H1 (cell line): ENCODE data around the gene ISG20L2. TPM values are rescaled to one million over a fixed set of nuclear protein-coding genes. Genes with fewer than 3 reads are reported as not detected.

Source experiments
- CBX5 ChIP-seq: fragments of 300-800, 300-1000 bp; sonication (generic); IDR thresholded peaks from 2 replicates; pipeline ENCODE4 v1.7.1; 2016; ENCODE audit warnings: antibody characterized with exemption, low read length, low read depth
- CEBPB ChIP-seq: IDR thresholded peaks from 2 replicates; pipeline ENCODE4 v1.6.1; 2012; ENCODE audit warnings: low read depth, low read length
- CREB1 ChIP-seq: IDR thresholded peaks from 2 replicates; pipeline ENCODE4 v1.6.1; 2012; ENCODE audit warnings: inconsistent platforms
- GTF2F1 ChIP-seq: IDR thresholded peaks from 2 replicates; pipeline ENCODE4 v1.6.1; 2012; ENCODE audit warnings: low read depth, low read length, improper control_type of control experiment, borderline replicate concordance
- KDM4A ChIP-seq: IDR thresholded peaks from one replicate; pipeline ENCODE4 v1.7.1; 2012; ENCODE audit warnings: low read depth, mild to moderate bottlenecking, moderate library complexity, low read length, inconsistent platforms; ENCODE audit not compliant: severe bottlenecking
- RAD21 ChIP-seq, 2 experiments: IDR thresholded peaks in 1 of 2; conservative IDR thresholded peaks in 1 of 2; 2 replicates each; pipeline ENCODE4 v1.6.1; 2011; ENCODE audit warnings: low read depth in 2 of 2, low read length in 2 of 2, improper control_type of control experiment in 1 of 2, inconsistent platforms in 1 of 2, mild to moderate bottlenecking in 1 of 2, moderate library complexity in 1 of 2
- SAP30 ChIP-seq: fragments of 300-600 bp; sonication (generic); IDR thresholded peaks from 2 replicates; pipeline ENCODE4 v1.7.1; 2012; ENCODE audit warnings: low read length, moderate library complexity, mild to moderate bottlenecking, inconsistent platforms; ENCODE audit not compliant: insufficient read depth, insufficient replicate concordance
- TAF7 ChIP-seq: optimal IDR thresholded peaks from 2 replicates; pipeline ENCODE3; 2011; ENCODE audit warnings: low read depth, mild to moderate bottlenecking, inconsistent platforms, low read length, moderate library complexity, borderline replicate concordance
- polyA plus RNA-seq, 7 experiments: library from polyadenylated mRNA; depleted of rRNA in 3 of 7; stranded (reverse) in 5 of 7; unstranded in 2 of 7; fragments of >200 nt in 5 of 7; fragments of 200-250 nt in 2 of 7; gene quantifications; 1 replicate in 5 of 7; 2 replicates in 1 of 7; 4 replicates in 1 of 7; pipeline versions ENCODE4 v1.2.1 to v1.2.3, GENCODE V29; 2011 to 2013; ENCODE audit warnings: missing spikeins in 2 of 7, mixed read lengths in 2 of 7
- total RNA-seq: library from RNA; stranded (reverse); fragmentation: NEBNext Ultra II Directional; extraction: Animal tissue kit (Norgen Biotek cat#: 25700); gene quantifications from 2 replicates; pipeline ENCODE4 v1.2.1, GENCODE V29; 2021
- TF ChIP-seq, protein P1 (sequence below): fragments of 300-600 bp; sonication (generic); IDR thresholded peaks from 2 replicates; pipeline ENCODE4 v1.7.1; 2012; ENCODE audit warnings: low read length, moderate library complexity, mild to moderate bottlenecking, inconsistent platforms; ENCODE audit not compliant: insufficient replicate concordance

The ISG20L2 gene
- total and polyA plus RNA-seq, 2 of the 8 experiments (the other 6 are each of a cell fraction or from before 2014, with no cell fraction given), result 47.5 to 53.0 TPM

DNA sequence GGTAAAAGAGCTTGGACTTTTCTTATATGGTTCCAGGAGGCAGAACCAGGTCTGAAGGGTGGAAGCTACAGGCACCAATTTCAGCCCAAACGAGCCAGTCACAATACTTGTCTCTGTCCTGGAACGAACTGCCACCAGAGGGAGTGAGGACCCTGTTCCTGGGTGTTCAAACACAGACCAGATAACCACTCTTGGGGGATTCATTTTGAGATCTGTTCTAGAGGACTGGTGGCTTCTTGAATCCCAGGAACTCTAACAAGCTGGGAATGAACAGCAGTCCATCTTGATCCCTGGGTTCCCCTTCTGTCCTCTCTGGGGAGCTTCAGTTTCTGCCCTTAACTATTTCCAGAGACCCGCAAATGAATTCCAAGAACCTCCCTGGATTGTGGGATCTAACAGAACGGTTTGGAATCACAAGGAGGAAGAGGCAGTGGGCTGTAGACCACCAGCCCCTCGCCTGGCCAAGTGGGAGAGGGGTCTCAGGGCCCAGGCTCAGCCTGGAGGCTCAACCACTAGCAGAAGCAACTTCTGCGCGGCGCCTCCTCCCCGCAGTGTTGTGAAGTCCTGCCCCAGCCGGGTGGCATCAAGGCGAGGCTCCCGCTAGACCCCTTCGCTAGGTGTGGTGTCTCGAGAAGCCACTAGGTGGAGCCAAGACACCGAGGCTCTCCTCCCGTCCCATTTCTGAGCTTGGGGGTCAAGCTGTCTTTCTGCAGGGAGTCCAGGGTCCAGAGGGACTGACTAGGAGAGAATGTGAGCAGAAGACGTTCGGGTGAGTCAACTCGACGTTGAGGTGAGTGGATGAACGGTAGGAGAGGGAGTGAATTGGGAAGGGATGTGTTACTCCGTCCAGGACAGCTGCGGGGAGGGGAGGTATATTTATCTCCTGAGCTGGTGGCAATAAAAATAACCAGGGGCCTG is 39.3 kb downstream of the ISG20L2 start (continued):
- TF ChIP-seq, protein P1, sequence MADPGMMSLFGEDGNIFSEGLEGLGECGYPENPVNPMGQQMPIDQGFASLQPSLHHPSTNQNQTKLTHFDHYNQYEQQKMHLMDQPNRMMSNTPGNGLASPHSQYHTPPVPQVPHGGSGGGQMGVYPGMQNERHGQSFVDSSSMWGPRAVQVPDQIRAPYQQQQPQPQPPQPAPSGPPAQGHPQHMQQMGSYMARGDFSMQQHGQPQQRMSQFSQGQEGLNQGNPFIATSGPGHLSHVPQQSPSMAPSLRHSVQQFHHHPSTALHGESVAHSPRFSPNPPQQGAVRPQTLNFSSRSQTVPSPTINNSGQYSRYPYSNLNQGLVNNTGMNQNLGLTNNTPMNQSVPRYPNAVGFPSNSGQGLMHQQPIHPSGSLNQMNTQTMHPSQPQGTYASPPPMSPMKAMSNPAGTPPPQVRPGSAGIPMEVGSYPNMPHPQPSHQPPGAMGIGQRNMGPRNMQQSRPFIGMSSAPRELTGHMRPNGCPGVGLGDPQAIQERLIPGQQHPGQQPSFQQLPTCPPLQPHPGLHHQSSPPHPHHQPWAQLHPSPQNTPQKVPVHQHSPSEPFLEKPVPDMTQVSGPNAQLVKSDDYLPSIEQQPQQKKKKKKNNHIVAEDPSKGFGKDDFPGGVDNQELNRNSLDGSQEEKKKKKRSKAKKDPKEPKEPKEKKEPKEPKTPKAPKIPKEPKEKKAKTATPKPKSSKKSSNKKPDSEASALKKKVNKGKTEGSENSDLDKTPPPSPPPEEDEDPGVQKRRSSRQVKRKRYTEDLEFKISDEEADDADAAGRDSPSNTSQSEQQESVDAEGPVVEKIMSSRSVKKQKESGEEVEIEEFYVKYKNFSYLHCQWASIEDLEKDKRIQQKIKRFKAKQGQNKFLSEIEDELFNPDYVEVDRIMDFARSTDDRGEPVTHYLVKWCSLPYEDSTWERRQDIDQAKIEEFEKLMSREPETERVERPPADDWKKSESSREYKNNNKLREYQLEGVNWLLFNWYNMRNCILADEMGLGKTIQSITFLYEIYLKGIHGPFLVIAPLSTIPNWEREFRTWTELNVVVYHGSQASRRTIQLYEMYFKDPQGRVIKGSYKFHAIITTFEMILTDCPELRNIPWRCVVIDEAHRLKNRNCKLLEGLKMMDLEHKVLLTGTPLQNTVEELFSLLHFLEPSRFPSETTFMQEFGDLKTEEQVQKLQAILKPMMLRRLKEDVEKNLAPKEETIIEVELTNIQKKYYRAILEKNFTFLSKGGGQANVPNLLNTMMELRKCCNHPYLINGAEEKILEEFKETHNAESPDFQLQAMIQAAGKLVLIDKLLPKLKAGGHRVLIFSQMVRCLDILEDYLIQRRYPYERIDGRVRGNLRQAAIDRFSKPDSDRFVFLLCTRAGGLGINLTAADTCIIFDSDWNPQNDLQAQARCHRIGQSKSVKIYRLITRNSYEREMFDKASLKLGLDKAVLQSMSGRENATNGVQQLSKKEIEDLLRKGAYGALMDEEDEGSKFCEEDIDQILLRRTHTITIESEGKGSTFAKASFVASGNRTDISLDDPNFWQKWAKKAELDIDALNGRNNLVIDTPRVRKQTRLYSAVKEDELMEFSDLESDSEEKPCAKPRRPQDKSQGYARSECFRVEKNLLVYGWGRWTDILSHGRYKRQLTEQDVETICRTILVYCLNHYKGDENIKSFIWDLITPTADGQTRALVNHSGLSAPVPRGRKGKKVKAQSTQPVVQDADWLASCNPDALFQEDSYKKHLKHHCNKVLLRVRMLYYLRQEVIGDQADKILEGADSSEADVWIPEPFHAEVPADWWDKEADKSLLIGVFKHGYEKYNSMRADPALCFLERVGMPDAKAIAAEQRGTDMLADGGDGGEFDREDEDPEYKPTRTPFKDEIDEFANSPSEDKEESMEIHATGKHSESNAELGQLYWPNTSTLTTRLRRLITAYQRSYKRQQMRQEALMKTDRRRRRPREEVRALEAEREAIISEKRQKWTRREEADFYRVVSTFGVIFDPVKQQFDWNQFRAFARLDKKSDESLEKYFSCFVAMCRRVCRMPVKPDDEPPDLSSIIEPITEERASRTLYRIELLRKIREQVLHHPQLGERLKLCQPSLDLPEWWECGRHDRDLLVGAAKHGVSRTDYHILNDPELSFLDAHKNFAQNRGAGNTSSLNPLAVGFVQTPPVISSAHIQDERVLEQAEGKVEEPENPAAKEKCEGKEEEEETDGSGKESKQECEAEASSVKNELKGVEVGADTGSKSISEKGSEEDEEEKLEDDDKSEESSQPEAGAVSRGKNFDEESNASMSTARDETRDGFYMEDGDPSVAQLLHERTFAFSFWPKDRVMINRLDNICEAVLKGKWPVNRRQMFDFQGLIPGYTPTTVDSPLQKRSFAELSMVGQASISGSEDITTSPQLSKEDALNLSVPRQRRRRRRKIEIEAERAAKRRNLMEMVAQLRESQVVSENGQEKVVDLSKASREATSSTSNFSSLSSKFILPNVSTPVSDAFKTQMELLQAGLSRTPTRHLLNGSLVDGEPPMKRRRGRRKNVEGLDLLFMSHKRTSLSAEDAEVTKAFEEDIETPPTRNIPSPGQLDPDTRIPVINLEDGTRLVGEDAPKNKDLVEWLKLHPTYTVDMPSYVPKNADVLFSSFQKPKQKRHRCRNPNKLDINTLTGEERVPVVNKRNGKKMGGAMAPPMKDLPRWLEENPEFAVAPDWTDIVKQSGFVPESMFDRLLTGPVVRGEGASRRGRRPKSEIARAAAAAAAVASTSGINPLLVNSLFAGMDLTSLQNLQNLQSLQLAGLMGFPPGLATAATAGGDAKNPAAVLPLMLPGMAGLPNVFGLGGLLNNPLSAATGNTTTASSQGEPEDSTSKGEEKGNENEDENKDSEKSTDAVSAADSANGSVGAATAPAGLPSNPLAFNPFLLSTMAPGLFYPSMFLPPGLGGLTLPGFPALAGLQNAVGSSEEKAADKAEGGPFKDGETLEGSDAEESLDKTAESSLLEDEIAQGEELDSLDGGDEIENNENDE, result no peak
- TF ChIP-seq GTF2F1, result no peak
- TF ChIP-seq KDM4A, result peak; percentile 28
- TF ChIP-seq TAF7, result no peak
- TF ChIP-seq CEBPB, result no peak
- no peak for TF ChIP-seq SAP30
- TF ChIP-seq CREB1, result peak; percentile 48; the same call in 1 of the 2 replicates
- peak; percentile 99 to 100 for TF ChIP-seq RAD21 (IDR thresholded peaks at IDR 0.05 in 1 of 2, conservative IDR thresholded peaks at IDR 0.05 in 1 of 2; ENCODE audit: low read depth in 2 of 2, low read length in 2 of 2)
- TF ChIP-seq CBX5, result no peak
